Cardiac fibroblast (primary cell): Measurements from ENCODE around the gene SHOC2.
A peak's percentile ranks its signal among the peaks of the same experiment; 100 is the strongest.

Experiments
- DNase-seq, 2 donors: peaks; one replicate each; pipeline versions ENCODE4 v3.0.0 to v3.0.0-alpha.2; 2010; ENCODE audit warnings: low read depth in 2 of 2
- H3K4me3 ChIP-seq, 2 donors: replicated peaks in 1 of 2; 1 replicate in 1 of 2; 2 replicates in 1 of 2; pipeline ENCODE4 v1.5.1; 2011; ENCODE audit warnings: low read depth in 2 of 2, low read length in 2 of 2, mild to moderate bottlenecking in 2 of 2, moderate library complexity in 1 of 2
- TF ChIP-seq, protein P1 (sequence below): IDR thresholded peaks from one replicate; pipeline ENCODE4 v1.5.1; 2011; ENCODE audit warnings: low read depth, mild to moderate bottlenecking, low read length, inconsistent platforms

The SHOC2 gene

DNA sequence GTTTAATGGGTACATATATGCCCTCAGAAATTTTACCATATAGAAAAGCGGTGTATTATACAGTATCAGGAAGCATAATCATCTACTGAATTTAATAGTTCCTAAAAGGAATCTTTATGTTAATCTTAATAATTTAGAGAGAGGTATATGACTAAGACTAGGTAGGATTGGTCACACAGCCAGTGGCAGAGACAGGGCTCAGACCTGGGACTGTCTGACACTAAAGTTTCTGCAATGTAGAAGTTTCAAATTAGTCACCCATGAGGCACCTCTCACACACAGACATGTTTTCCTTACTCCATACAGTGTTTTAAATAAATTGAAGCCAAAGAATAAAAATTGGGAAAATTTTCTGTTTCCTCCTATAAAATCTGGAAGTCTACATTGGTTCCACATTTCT is 84.6 kb downstream of the SHOC2 start:
- TF ChIP-seq, protein P1, sequence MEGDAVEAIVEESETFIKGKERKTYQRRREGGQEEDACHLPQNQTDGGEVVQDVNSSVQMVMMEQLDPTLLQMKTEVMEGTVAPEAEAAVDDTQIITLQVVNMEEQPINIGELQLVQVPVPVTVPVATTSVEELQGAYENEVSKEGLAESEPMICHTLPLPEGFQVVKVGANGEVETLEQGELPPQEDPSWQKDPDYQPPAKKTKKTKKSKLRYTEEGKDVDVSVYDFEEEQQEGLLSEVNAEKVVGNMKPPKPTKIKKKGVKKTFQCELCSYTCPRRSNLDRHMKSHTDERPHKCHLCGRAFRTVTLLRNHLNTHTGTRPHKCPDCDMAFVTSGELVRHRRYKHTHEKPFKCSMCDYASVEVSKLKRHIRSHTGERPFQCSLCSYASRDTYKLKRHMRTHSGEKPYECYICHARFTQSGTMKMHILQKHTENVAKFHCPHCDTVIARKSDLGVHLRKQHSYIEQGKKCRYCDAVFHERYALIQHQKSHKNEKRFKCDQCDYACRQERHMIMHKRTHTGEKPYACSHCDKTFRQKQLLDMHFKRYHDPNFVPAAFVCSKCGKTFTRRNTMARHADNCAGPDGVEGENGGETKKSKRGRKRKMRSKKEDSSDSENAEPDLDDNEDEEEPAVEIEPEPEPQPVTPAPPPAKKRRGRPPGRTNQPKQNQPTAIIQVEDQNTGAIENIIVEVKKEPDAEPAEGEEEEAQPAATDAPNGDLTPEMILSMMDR: no peak
- DNase-seq: no peak
- no peak overlapping the region for H3K4me3 ChIP-seq

DNA sequence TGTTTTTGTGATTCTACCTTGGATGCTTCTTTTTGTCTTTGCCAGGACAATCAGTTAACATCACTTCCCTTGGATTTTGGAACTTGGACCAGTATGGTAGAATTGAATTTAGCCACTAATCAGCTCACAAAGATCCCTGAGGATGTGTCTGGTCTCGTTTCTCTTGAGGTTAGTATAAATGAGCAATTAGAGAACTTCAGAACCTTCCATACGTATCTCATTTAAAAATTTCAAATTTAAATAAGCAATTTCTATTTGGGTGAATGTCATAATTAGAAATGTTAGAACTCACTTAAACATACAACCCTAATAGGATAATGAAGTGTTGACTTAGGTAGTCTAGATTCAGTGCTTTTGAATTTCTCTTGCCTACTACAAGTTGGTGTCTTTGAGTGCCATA is 88.1 kb downstream of the SHOC2 start:
- TF ChIP-seq, protein P1: no peak
- no peak overlapping the region for H3K4me3 ChIP-seq
- no peak for DNase-seq

GRCh38 chr10:111015181-111015580 is 95.8 kb downstream of the SHOC2 start:
- DNase-seq: no peak
- TF ChIP-seq, protein P1: no peak
- no peak overlapping the region for H3K4me3 ChIP-seq

DNA sequence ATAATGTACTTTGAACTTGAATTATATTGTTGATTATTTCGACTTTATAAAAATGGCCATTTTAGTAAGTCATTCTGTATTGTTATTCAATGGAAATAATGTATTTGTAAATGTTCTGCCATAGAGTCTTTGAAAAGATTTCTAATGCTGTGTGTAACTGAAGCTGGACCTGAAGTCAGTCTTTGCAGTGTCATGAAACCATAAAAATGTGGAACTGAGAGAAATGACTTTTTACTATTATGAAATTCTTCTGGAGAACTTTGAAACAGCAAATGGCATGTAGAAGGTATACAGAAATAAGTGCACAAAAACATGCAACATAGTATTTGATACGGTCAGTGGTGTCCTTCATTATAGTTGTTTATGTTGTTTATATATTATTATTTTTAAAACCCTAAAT is 97.7 kb downstream of the SHOC2 start:
- TF ChIP-seq, protein P1: no peak
- DNase-seq: no peak
- no peak overlapping the region for H3K4me3 ChIP-seq

- TF ChIP-seq, protein P1: no peak
- DNase-seq: peak; percentile 3 to 43
- no peak overlapping the region for H3K4me3 ChIP-seq
These were observed 98.6 kb downstream of the SHOC2 start for GRCh38 chr10:111018021-111018420.

DNA sequence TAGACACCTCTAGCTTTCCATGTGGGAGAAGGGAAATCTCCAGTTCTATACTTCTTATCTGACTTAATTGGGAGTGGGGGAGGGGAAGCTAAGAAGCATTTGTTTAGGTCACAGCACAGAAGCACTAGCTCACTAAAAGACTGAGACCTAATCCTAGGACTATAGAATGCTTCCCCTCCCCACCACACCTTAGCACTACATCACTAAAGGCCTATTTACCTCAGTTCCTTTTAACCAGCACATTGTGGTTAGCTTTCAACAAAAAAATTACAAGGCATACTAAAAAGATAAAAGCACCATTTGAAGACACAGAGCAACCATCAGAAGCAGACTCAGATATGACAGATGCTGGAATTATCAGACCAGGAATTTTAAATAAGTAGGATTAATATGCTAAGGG is 103.7 kb downstream of the SHOC2 start:
- H3K4me3 ChIP-seq: no peak overlapping the region
- TF ChIP-seq, protein P1: no peak
- no peak for DNase-seq

- no peak overlapping the region for H3K4me3 ChIP-seq
- no peak for DNase-seq
- TF ChIP-seq, protein P1: no peak
These were observed 110.8 kb downstream of the SHOC2 start for GRCh38 chr10:111030042-111030750.
